ENCODE data around the gene PPM1L. TPM values are rescaled to one million over a fixed set of nuclear protein-coding genes. Genes with fewer than 3 reads are reported as not detected.

The PPM1L gene
- total and polyA plus RNA-seq, 7 experiments from 2014 or later, result 0.48 to 19.1 (median 5.3) TPM

GRCh38 chr3:160825311-160825800 lies 69.3 kb downstream of the PPM1L start:
- no peak overlapping the region for H3K4me3 Mint-ChIP-seq
- no peaks in the 10 kb centered on the region for H3K9me3 ChIP-seq (ENCODE audit: control insufficient read depth in 2 of 3, low read length in 3 of 3)
- ChIA-PET CTCF (no interaction called here), POLR2A (no interaction called here)
- H3K27ac Mint-ChIP-seq, result no peak overlapping the region
- DNase-seq, result no peak
- H3K36me3 Mint-ChIP-seq, result no peaks in the 10 kb centered on the region
- intact Hi-C loops (cut with micrococcal nuclease), result no loop called here
- no peaks in the 10 kb centered on the region for H3K36me3 ChIP-seq (ENCODE audit: control insufficient read depth in 2 of 3, insufficient read depth in 3 of 3, low read length in 3 of 3)
- H3K4me1 Mint-ChIP-seq, result peaks cover 0 to 3% (median 0%) of the 10 kb centered on the region in 7 donors
- H3K27ac ChIP-seq (ENCODE audit: low read depth, low read length), result no peak overlapping the region
- peaks cover 0 to 2% (median 0%) of the 10 kb centered on the region in 5 donors for H3K27me3 Mint-ChIP-seq
- H3K27me3 ChIP-seq (ENCODE audit: control insufficient read depth in 2 of 2, insufficient read depth in 2 of 2, low read length in 2 of 2), result no peaks in the 10 kb centered on the region
- no peaks in the 10 kb centered on the region for H3K4me1 ChIP-seq (ENCODE audit: control insufficient read depth in 2 of 2, insufficient read depth in 2 of 2, low read length in 2 of 2)
- peaks cover 0 to 1% (median 0%) of the 10 kb centered on the region in 11 donors for H3K9me3 Mint-ChIP-seq
- no peak overlapping the region for H3K4me3 ChIP-seq (ENCODE audit: low read length)
- ATAC-seq, result no peak

GRCh38 chr3:160826408-160826807 lies 70.4 kb downstream of the PPM1L start:
- H3K27ac Mint-ChIP-seq, result no peak overlapping the region
- Histone ChIP-seq H3K27ac (ENCODE audit: low read depth, low read length) (no peak overlapping the region), H3K4me3 (ENCODE audit: low read length) (no peak overlapping the region), H3K9me3 (ENCODE audit: control insufficient read depth in 2 of 3, low read length in 3 of 3) (no peaks in the 10 kb centered on the region), H3K27me3 (ENCODE audit: control insufficient read depth in 2 of 2, insufficient read depth in 2 of 2, low read length in 2 of 2) (no peaks in the 10 kb centered on the region), H3K36me3 (ENCODE audit: control insufficient read depth in 2 of 3, insufficient read depth in 3 of 3, low read length in 3 of 3) (no peaks in the 10 kb centered on the region), H3K4me1 (ENCODE audit: control insufficient read depth in 2 of 2, insufficient read depth in 2 of 2, low read length in 2 of 2) (no peaks in the 10 kb centered on the region)
- CTCF ChIA-PET, result no interaction called here
- H3K9me3 Mint-ChIP-seq, result peaks cover 0 to 1% (median 0%) of the 10 kb centered on the region in 11 donors
- intact Hi-C loops (cut with micrococcal nuclease), result no loop called here
- no peaks in the 10 kb centered on the region for H3K36me3 Mint-ChIP-seq
- DNase-seq (no peak), ATAC-seq (no peak)
- no peak overlapping the region for H3K4me3 Mint-ChIP-seq
- no peaks in the 10 kb centered on the region for H3K27me3 Mint-ChIP-seq
- POLR2A ChIA-PET, result no interaction called here
- H3K4me1 Mint-ChIP-seq, result peaks cover 0 to 3% (median 0%) of the 10 kb centered on the region in 7 donors

GRCh38 chr3:160826991-160827390 lies 71.0 kb downstream of the PPM1L start:
- DNase-seq (no peak), ATAC-seq (no peak)
- H3K27ac Mint-ChIP-seq, result no peak overlapping the region
- no peaks in the 10 kb centered on the region for H3K36me3 Mint-ChIP-seq
- no peaks in the 10 kb centered on the region for H3K36me3 ChIP-seq (ENCODE audit: control insufficient read depth in 2 of 3, insufficient read depth in 3 of 3, low read length in 3 of 3)
- POLR2A ChIA-PET, result no interaction called here
- no peaks in the 10 kb centered on the region for H3K27me3 ChIP-seq (ENCODE audit: control insufficient read depth in 2 of 2, insufficient read depth in 2 of 2, low read length in 2 of 2)
- no peaks in the 10 kb centered on the region for H3K4me1 ChIP-seq (ENCODE audit: control insufficient read depth in 2 of 2, insufficient read depth in 2 of 2, low read length in 2 of 2)
- no peak overlapping the region for H3K27ac ChIP-seq (ENCODE audit: low read depth, low read length)
- H3K4me3 Mint-ChIP-seq, result no peak overlapping the region
- no peaks in the 10 kb centered on the region for H3K9me3 ChIP-seq (ENCODE audit: control insufficient read depth in 2 of 3, low read length in 3 of 3)
- H3K27me3 Mint-ChIP-seq, result no peaks in the 10 kb centered on the region
- intact Hi-C loops (cut with micrococcal nuclease), result no loop called here
- H3K4me3 ChIP-seq (ENCODE audit: low read length), result no peak overlapping the region
- CTCF ChIA-PET, result no interaction called here
- H3K4me1 Mint-ChIP-seq, result peaks cover 0 to 3% (median 0%) of the 10 kb centered on the region in 7 donors
- peaks cover 0 to 1% (median 0%) of the 10 kb centered on the region in 11 donors for H3K9me3 Mint-ChIP-seq

- Histone ChIP-seq H3K9me3 (ENCODE audit: control insufficient read depth in 2 of 3, low read length in 3 of 3) (no peaks in the 10 kb centered on the region), H3K27me3 (ENCODE audit: control insufficient read depth in 2 of 2, insufficient read depth in 2 of 2, low read length in 2 of 2) (no peaks in the 10 kb centered on the region), H3K36me3 (ENCODE audit: control insufficient read depth in 2 of 3, insufficient read depth in 3 of 3, low read length in 3 of 3) (no peaks in the 10 kb centered on the region), H3K4me1 (ENCODE audit: control insufficient read depth in 2 of 2, insufficient read depth in 2 of 2, low read length in 2 of 2) (no peaks in the 10 kb centered on the region), H3K27ac (ENCODE audit: low read depth, low read length) (no peak overlapping the region), H3K4me3 (ENCODE audit: low read length) (no peak overlapping the region)
- POLR2A ChIA-PET, result no interaction called here
- Mint-ChIP-seq H3K36me3 (no peaks in the 10 kb centered on the region), H3K27me3 (no peaks in the 10 kb centered on the region), H3K9me3 (peaks cover 0 to 1% (median 0%) of the 10 kb centered on the region in 11 donors), H3K27ac (no peak overlapping the region), H3K4me1 (peaks cover 0 to 3% (median 0%) of the 10 kb centered on the region in 7 donors), H3K4me3 (no peak overlapping the region)
- CTCF ChIA-PET, result no interaction called here
- intact Hi-C loops (cut with micrococcal nuclease), result no loop called here
- ATAC-seq (no peak), DNase-seq (no peak)
These were observed 71.5 kb downstream of the PPM1L start for GRCh38 chr3:160827516-160827915.

GRCh38 chr3:160828880-160829279 lies 72.8 kb downstream of the PPM1L start:
- no peaks in the 10 kb centered on the region for H3K27me3 ChIP-seq (ENCODE audit: control insufficient read depth in 2 of 2, insufficient read depth in 2 of 2, low read length in 2 of 2)
- H3K4me3 Mint-ChIP-seq, result no peak overlapping the region
- H3K4me3 ChIP-seq (ENCODE audit: low read length), result no peak overlapping the region
- POLR2A ChIA-PET, result no interaction called here
- no peaks in the 10 kb centered on the region for H3K4me1 ChIP-seq (ENCODE audit: control insufficient read depth in 2 of 2, insufficient read depth in 2 of 2, low read length in 2 of 2)
- CTCF ChIA-PET, result no interaction called here
- no peak overlapping the region for H3K27ac ChIP-seq (ENCODE audit: low read depth, low read length)
- H3K27me3 Mint-ChIP-seq, result no peaks in the 10 kb centered on the region
- no peaks in the 10 kb centered on the region for H3K9me3 ChIP-seq (ENCODE audit: control insufficient read depth in 2 of 3, low read length in 3 of 3)
- H3K36me3 ChIP-seq (ENCODE audit: control insufficient read depth in 2 of 3, insufficient read depth in 3 of 3, low read length in 3 of 3), result no peaks in the 10 kb centered on the region
- no peak overlapping the region for H3K27ac Mint-ChIP-seq
- H3K4me1 Mint-ChIP-seq, result peaks cover 0 to 3% (median 0%) of the 10 kb centered on the region in 7 donors
- peaks cover 0 to 4% (median 0%) of the 10 kb centered on the region in 11 donors for H3K9me3 Mint-ChIP-seq
- intact Hi-C loops (cut with micrococcal nuclease), result no loop called here
- DNase-seq (no peak), ATAC-seq (no peak)
- H3K36me3 Mint-ChIP-seq, result no peaks in the 10 kb centered on the region

- Mint-ChIP-seq H3K4me3 (no peak overlapping the region), H3K27me3 (no peaks in the 10 kb centered on the region), H3K4me1 (peaks cover 0 to 3% (median 0%) of the 10 kb centered on the region in 7 donors), H3K9me3 (peaks cover 0 to 8% (median 1%) of the 10 kb centered on the region in 11 donors), H3K27ac (no peak overlapping the region), H3K36me3 (no peaks in the 10 kb centered on the region)
- intact Hi-C loops (cut with micrococcal nuclease), result no loop called here
- H3K4me3 ChIP-seq (ENCODE audit: low read length), result no peak overlapping the region
- H3K4me1 ChIP-seq (ENCODE audit: control insufficient read depth in 2 of 2, insufficient read depth in 2 of 2, low read length in 2 of 2), result no peaks in the 10 kb centered on the region
- no peaks in the 10 kb centered on the region for H3K27me3 ChIP-seq (ENCODE audit: control insufficient read depth in 2 of 2, insufficient read depth in 2 of 2, low read length in 2 of 2)
- DNase-seq (no peak), ATAC-seq (no peak)
- no peaks in the 10 kb centered on the region for H3K9me3 ChIP-seq (ENCODE audit: control insufficient read depth in 2 of 3, low read length in 3 of 3)
- ChIA-PET POLR2A (no interaction called here), CTCF (interaction anchor here (0.6 kb wide), 1 partner anchor 12 kb away, joined by 3 read pairs; no protein-coding TSS in a partner anchor)
- no peaks in the 10 kb centered on the region for H3K36me3 ChIP-seq (ENCODE audit: control insufficient read depth in 2 of 3, insufficient read depth in 3 of 3, low read length in 3 of 3)
- H3K27ac ChIP-seq (ENCODE audit: low read depth, low read length), result no peak overlapping the region
These were observed 73.5 kb downstream of the PPM1L start for GRCh38 chr3:160829486-160830009.

- Mint-ChIP-seq H3K9me3 (peaks cover 0 to 15% (median 2%) of the 10 kb centered on the region in 11 donors), H3K4me1 (peaks cover 0 to 6% (median 0%) of the 10 kb centered on the region in 7 donors), H3K36me3 (peaks cover 0 to 6% (median 0%) of the 10 kb centered on the region in 5 donors), H3K27ac (no peak overlapping the region), H3K4me3 (no peak overlapping the region), H3K27me3 (peaks cover 0 to 7% (median 4%) of the 10 kb centered on the region in 5 donors)
- DNase-seq (no peak), ATAC-seq (no peak)
- H3K4me3 ChIP-seq (ENCODE audit: low read length), result no peak overlapping the region
- ChIA-PET CTCF (no interaction called here), POLR2A (no interaction called here)
- no peaks in the 10 kb centered on the region for H3K27me3 ChIP-seq (ENCODE audit: control insufficient read depth in 2 of 2, insufficient read depth in 2 of 2, low read length in 2 of 2)
- H3K27ac ChIP-seq (ENCODE audit: low read depth, low read length), result no peak overlapping the region
- intact Hi-C loops (cut with micrococcal nuclease), result no loop called here
- H3K9me3 ChIP-seq (ENCODE audit: control insufficient read depth in 2 of 3, low read length in 3 of 3), result no peaks in the 10 kb centered on the region
- no peaks in the 10 kb centered on the region for H3K36me3 ChIP-seq (ENCODE audit: control insufficient read depth in 2 of 3, insufficient read depth in 3 of 3, low read length in 3 of 3)
- H3K4me1 ChIP-seq (ENCODE audit: control insufficient read depth in 2 of 2, insufficient read depth in 2 of 2, low read length in 2 of 2), result no peaks in the 10 kb centered on the region
These were observed 74.8 kb downstream of the PPM1L start for GRCh38 chr3:160830796-160831195.
